KMS-11 (cell line): ENCODE measurements around the gene PTPRK.

Experiments used
- H2AFZ ChIP-seq: fragments of 200-600 bp; sonication (generic); 2 replicates; pipeline ENCODE4 v1.6.1; 2016; ENCODE audit warnings: antibody characterized with exemption, mixed run types, low read depth
- H3K27ac ChIP-seq: fragments of 200-600 bp; sonication (generic); 2 replicates; pipeline ENCODE4 v1.6.1; 2016; ENCODE audit warnings: mild to moderate bottlenecking, mixed run types
- H3K27me3 ChIP-seq: fragments of 200-600 bp; sonication (generic); 2 replicates; pipeline ENCODE4 v1.6.1; 2017; ENCODE audit warnings: mild to moderate bottlenecking, low read depth, mixed run types, moderate library complexity; ENCODE audit not compliant: insufficient read depth
- H3K36me3 ChIP-seq: fragments of 200-600 bp; sonication (generic); 2 replicates; pipeline ENCODE4 v1.6.1; 2017; ENCODE audit warnings: mild to moderate bottlenecking, mixed run types; ENCODE audit not compliant: insufficient read depth
- H3K4me1 ChIP-seq: fragments of 200-600 bp; sonication (generic); 2 replicates; pipeline ENCODE4 v1.6.1; 2016; ENCODE audit warnings: mild to moderate bottlenecking, low read depth, mixed run types; ENCODE audit not compliant: poor library complexity, severe bottlenecking
- H3K4me2 ChIP-seq: fragments of 200-600 bp; sonication (generic); 2 replicates; pipeline ENCODE4 v1.7.0; 2016; ENCODE audit warnings: mild to moderate bottlenecking, mixed run types
- H3K4me3 ChIP-seq: fragments of 200-600 bp; sonication (generic); IDR thresholded peaks from 2 replicates; pipeline ENCODE4 v1.6.1; 2017; ENCODE audit warnings: low read depth, low read length, mixed read lengths; ENCODE audit not compliant: insufficient read depth
- H3K79me2 ChIP-seq: fragments of 200-600 bp; sonication (generic); 2 replicates; pipeline ENCODE4 v1.6.1; 2016; ENCODE audit warnings: low read depth, mixed run types; ENCODE audit not compliant: insufficient read depth
- H3K9ac ChIP-seq: fragments of 200-600 bp; sonication (generic); 2 replicates; pipeline ENCODE4 v1.6.1; 2016; ENCODE audit warnings: mild to moderate bottlenecking, mixed run types
- H4K20me1 ChIP-seq: fragments of 200-600 bp; sonication (generic); 2 replicates; pipeline ENCODE4 v1.6.1; 2016; ENCODE audit warnings: mild to moderate bottlenecking, mixed run types; ENCODE audit not compliant: insufficient read depth
- TF ChIP-seq, protein P1 (sequence below): fragments of 200-600 bp; sonication (generic); conservative IDR thresholded peaks from 2 replicates; pipeline ENCODE4 v1.6.1; 2017; ENCODE audit warnings: low read depth, mild to moderate bottlenecking, antibody characterized with exemption, low read length, moderate library complexity, mixed read lengths

Gene PTPRK

DNA sequence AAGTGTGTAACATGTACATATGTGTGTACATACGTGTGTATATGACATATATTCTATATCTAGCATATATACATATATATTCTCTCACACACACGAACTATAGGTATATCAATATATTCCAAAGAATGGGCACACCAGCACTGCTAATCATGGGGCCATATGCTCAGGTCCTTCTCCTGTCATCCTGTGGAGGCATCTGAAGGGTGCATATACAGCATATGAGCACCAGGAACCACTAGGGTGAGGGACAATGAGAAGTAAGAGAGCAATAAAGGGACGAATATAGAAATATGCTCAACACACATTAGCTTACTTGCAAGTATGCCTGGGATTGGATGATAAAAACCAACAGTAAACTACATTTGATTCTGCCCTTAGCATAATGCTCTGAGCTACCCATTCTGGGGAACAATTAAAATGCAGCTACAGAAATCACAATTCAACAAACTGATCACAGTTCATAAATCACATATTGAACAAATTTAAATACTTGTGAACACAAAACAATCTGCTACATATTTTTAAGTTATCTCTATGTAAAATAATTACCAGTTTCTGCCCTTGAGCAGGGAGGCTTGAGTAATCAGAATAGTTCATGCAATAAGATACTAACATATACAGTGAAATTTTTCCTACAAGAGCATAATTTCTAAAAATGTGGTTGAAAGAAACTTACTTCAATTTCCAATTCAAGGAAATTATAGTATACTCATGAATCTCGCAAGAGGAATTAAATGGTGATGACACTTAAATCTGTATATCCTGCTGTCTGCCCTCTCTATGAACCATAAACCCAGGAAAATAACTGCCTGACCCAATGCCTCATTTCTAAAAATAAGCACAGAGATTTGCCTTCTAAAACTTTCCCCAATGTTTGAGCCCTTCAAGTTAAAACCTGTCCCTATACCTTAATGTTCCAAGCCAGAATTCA, 347.4 kb downstream of the PTPRK start:
- Histone ChIP-seq H3K79me2 (no peaks in the 10 kb centered on the region), H3K27me3 (no peaks in the 10 kb centered on the region), H4K20me1 (no peaks in the 10 kb centered on the region), H3K4me3 (no peak overlapping the region), H3K27ac (no peak overlapping the region), H3K36me3 (no peaks in the 10 kb centered on the region), H3K4me2 (no peak overlapping the region), H2AFZ (no peak overlapping the region), H3K9ac (no peak overlapping the region), H3K4me1 (no peaks in the 10 kb centered on the region)
- TF ChIP-seq, protein P1, sequence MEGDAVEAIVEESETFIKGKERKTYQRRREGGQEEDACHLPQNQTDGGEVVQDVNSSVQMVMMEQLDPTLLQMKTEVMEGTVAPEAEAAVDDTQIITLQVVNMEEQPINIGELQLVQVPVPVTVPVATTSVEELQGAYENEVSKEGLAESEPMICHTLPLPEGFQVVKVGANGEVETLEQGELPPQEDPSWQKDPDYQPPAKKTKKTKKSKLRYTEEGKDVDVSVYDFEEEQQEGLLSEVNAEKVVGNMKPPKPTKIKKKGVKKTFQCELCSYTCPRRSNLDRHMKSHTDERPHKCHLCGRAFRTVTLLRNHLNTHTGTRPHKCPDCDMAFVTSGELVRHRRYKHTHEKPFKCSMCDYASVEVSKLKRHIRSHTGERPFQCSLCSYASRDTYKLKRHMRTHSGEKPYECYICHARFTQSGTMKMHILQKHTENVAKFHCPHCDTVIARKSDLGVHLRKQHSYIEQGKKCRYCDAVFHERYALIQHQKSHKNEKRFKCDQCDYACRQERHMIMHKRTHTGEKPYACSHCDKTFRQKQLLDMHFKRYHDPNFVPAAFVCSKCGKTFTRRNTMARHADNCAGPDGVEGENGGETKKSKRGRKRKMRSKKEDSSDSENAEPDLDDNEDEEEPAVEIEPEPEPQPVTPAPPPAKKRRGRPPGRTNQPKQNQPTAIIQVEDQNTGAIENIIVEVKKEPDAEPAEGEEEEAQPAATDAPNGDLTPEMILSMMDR = no peak

DNA sequence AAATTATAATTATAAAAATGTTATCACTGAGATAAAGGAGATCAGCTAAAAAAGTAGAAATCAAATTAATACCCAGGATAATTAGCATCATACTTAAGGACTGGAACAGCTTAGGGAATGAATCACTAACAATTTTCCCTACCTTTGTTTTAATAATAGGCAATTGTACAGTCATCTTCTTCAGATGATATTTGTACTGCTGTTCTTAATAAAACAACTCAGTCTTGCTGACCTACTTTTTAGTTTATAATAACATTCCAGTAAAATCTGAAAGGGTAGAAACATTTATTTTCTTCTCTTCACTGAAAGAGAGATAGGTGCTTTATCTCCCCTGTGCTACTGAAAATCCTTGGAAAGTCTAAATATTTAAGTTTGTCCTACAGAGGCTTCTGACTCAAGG, 348.3 kb downstream of the PTPRK start:
- Histone ChIP-seq H3K4me1 (no peaks in the 10 kb centered on the region), H3K4me3 (no peak overlapping the region), H3K79me2 (no peaks in the 10 kb centered on the region), H3K27ac (no peak overlapping the region), H3K36me3 (no peaks in the 10 kb centered on the region), H4K20me1 (no peaks in the 10 kb centered on the region), H3K4me2 (no peak overlapping the region), H3K9ac (no peak overlapping the region), H2AFZ (no peak overlapping the region), H3K27me3 (no peaks in the 10 kb centered on the region)
- TF ChIP-seq, protein P1 = no peak

DNA sequence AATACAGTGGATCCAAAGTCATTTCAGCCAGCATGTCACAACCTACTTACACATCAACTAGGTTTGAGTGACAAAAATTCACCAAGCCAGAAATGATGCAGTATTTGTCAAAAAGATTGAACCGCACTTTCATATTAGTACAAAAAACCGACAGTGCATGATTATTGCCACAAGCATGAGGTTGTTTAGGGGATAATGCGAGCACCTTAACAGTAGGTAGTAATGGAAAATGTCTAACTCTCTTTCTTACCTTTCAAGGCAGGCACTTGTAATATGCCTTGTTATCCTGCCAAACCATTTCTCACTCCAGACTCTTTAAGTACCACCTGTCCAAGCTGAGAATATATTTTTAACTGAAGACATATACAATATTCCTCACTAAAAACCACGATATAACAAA, 349.2 kb downstream of the PTPRK start:
- Histone ChIP-seq H3K4me1 (no peaks in the 10 kb centered on the region), H3K4me3 (no peak overlapping the region), H3K27ac (no peak overlapping the region), H4K20me1 (no peaks in the 10 kb centered on the region), H3K27me3 (no peaks in the 10 kb centered on the region), H2AFZ (no peak overlapping the region), H3K79me2 (no peaks in the 10 kb centered on the region), H3K4me2 (no peak overlapping the region), H3K9ac (no peak overlapping the region), H3K36me3 (no peaks in the 10 kb centered on the region)
- TF ChIP-seq, protein P1 = no peak

DNA sequence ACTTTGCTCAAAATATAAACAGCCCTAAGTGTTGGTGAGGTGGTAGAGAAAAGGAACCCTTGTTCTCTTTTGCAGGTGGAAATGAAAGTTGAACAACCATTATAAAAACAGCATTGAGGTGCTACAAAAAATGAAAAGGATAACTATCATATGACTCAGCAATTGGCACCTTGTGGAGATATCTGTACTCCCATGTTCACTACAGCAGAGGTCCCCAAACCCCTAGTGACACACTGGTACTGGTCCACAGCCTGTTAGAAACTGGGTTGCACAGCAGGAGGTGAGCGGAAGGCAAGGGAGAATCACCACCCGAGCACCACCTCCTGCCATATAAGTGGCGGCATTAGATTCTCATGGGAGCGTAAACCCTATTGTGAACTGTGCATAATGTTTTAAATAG, 352.2 kb downstream of the PTPRK start:
- H3K4me3 ChIP-seq = no peak overlapping the region
- H3K4me2 ChIP-seq = no peak overlapping the region
- no peaks in the 10 kb centered on the region for H3K4me1 ChIP-seq
- H3K27ac ChIP-seq = no peak overlapping the region
- H3K27me3 ChIP-seq = no peaks in the 10 kb centered on the region
- H3K36me3 ChIP-seq = no peaks in the 10 kb centered on the region
- H3K9ac ChIP-seq = no peak overlapping the region
- TF ChIP-seq, protein P1 = no peak
- no peak overlapping the region for H2AFZ ChIP-seq
- no peaks in the 10 kb centered on the region for H3K79me2 ChIP-seq
- no peaks in the 10 kb centered on the region for H4K20me1 ChIP-seq
